Activated T-helper 9 cell treated with anti-CD3 and anti-CD28 coated beads, Interleukin-2, amount 50 U/mL, for 16 hours (primary cell): Measurements from ENCODE around the gene SHC3.

Source experiments
- DNase-seq: peaks from one replicate; pipeline ENCODE4 v3.0.0-alpha.2; 2020; ENCODE audit warnings: low read depth

SHC3 gene

GRCh38 chr9:88985616-88986015, 193.0 kb downstream of the SHC3 start:
- DNase-seq = no peak

GRCh38 chr9:88984543-88984883, 194.1 kb downstream of the SHC3 start:
- no peak for DNase-seq

DNA sequence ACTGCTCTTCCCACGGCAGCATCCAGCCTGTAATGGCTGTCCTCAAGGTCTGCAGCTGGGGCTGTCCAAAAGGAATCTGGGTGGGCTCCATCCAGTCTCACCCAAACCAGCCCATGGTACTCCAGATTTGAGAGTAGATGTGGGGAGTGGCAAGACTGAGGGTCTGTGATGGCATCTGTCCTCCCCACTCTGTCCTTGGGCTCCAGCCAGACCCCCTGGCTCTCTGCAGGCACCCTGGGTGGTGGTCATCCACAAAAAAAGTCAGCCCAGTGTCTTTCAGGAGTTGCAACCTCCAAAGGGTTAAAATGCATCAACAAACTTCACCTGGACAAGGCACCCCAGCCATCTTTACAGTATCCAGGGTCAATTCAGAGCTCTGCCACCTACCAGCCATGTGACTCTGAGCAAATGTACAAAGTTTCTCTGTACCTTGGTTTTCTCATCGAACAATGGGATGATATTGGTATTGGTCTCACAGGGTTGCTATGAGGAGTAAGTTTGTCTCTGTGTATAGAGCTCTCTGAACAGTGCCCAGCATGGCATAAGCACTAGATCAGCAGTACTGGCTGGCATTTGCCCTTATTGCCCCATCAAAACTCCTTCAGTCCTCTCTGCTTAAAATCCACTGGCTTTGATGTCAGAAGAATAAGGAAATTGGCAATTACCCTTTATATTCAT, 194.6 kb downstream of the SHC3 start:
- DNase-seq = no peak

DNA sequence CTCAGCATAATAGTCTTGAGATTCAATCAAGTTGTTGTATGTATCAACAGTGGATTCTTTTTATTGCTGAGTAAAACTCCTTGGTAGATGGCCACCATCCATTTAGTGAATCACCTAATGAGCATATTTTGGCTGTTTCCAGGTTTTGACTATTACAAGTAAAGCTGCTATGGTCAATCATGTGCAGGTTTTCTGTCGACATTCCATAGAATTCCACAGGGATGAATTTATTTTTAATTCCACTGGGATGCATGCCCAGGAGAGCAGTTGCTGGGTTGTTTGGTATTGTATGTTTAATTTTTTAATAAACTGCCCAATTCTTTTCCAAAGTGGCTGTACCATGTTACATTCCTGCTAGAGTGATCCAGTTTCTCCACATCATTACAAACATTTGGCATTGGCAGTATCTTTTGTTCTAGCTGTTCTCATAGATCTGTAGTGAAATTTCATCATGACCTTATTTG, 197.8 kb downstream of the SHC3 start:
- DNase-seq = no peak

- DNase-seq = no peak
Measured at GRCh38 chr9:88979791-88980190, 198.8 kb downstream of the SHC3 start.

- no peak for DNase-seq
Measured at GRCh38 chr9:88979021-88979420, 199.6 kb downstream of the SHC3 start.

- DNase-seq = no peak
Measured at GRCh38 chr9:88978034-88978433, 200.6 kb downstream of the SHC3 start.

- no peak for DNase-seq
Measured at GRCh38 chr9:88976890-88977257, 201.7 kb downstream of the SHC3 start.

DNA sequence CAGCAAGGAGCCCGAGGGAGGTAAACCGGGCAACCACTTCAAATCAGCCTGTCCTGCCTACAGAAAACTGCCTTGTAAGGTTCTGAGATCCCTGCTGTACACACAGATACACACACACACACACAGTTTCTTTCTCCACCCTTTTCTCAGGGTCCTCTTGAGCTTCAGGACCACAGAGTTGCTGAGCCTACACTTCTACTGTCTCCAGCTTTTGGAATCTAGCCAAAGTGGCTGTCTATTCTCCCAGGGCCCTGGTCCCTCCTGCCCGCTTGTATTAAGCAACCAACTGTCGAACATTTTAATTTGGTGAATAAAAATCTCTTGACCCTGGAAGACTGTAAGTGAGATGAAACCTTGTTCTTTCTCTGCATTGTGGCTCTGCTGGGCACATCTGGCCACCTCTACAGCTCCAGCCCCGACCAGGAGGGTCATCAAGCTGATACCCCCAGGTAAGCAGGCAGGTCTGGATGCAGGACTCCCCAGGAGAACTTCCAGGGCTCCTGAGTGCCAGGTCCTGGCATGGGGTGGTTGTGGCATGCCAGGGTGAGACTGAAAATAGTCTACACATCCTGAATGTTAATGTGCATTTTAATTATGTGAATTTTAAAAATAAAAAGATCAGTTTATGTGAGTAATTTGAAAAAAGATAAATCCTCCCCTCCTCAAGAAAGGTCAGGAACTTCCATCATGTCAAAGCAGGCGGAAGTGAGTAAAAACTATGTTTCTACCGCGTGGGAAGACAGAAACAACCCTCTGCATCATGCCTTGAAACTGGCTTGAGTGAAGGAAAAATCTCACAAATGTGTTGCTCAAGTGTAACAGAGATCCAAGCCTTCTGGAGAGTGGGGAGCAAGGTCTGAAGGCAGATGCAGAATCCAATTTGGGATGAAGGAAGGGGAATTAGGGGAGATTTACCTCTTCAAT, 202.4 kb downstream of the SHC3 start:
- DNase-seq = no peak

DNA sequence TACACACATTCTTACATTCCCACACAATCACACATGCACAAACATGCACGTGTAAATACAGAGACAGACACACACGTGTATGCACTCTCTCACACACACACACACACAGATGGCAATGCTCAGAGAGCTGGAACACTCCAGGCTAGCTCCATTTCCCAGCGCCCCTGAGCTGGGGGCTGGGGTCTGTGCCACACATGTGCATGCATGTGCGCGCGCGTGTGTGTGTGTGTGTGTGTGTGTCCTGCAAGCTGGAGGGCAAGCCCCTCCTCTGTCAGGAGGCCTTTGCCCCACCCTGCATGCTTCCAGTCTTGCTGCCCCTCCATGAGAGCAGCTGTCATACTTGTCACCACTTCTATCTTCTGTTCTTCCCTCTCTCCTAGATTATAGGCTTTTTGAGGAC, 204.0 kb downstream of the SHC3 start:
- DNase-seq = no peak

- no peak for DNase-seq
Measured at GRCh38 chr9:88973281-88974045, 205.2 kb downstream of the SHC3 start.

DNA sequence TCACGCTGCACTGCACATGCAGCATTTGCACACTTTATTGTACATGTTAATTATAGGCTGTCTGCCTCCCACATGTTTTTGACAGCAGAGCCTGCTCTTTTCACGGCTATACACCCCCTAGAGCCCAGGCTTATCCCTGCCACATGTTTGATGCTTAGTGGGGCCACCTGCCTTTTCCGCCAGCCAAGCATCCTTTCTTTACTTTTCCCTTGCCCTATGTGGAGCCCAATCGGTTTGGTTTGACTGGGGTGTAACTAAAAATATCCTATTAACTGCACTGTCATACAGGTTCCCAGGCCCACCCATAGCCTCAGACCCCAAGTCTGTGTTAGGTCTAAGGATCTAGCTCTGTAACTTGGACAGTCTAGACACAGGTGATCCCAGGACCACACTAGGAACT, 206.2 kb downstream of the SHC3 start:
- no peak for DNase-seq

DNA sequence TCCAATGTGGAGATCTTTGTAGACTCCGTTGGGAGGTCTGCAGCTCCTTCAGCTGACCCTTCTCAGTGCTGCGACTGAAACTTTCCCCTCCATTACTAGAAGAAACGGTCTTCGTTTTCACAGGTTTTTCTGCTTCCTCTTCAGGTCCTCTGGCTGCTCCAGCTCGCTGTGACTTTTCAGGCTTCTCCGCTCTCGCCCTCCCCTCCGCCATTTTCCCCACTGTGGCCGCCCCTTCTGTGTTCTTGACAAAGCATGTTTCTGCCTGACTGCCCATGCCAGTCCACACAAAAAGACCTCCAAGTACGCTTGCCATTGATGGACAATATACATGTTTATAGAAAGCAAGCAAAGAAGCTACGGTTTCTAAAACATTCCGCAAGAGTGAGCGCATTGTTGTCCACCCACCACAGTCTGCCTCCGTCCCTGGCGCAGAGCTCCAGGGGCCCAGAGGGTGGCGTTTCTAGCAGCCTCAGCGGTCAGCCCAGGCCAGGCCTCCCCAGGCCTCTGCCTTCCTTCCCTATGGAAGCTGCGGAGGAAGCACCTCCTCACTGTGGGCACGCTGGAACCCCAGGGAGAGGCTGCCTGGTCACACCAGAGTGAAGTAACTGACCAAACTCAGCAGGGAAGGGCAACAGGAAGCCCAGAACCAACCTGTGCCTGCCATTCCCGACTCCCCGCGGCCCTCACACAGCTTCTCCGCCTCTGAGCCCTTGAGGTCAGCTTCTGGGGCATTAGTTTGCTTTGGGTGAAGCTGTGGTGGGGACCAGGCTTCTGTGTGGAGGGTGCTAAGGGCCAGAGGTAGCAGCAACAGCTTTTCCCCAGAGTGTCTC, 207.3 kb downstream of the SHC3 start:
- no peak for DNase-seq

DNA sequence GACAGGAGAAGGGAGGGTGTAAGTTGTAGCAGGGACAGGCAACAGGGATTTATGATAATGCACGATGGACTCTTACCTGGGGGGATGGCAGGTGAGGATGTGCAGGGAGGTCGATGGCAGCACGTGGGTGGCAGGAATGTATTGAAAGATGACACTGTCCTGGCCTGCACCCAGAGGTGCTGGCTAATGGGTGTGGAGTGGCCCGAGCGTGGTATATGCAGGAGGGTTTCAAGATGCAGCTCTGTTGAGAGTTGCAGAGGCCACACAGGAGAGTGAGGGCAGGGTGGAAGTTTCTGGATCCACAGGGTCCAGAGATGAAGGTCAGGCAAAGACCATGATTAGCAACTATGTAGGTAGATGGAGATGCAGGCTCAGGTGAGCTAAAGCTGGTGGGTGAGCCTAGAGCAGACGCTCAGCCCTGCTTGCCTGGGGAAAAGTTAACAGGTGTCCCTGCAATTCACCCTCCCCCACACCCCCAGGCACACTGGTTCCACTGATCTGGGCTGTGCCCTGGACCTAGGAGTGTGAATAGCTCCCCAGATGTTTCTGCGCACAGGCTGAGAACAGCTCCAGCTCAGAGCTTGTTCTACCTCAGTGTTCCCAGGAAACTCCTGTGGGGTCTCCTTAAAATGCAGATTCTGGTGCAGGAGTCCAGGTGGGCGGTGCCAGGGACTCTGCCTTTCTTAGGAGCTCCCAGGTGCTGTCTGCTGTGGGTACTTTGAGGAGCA, 208.8 kb downstream of the SHC3 start:
- no peak for DNase-seq

DNA sequence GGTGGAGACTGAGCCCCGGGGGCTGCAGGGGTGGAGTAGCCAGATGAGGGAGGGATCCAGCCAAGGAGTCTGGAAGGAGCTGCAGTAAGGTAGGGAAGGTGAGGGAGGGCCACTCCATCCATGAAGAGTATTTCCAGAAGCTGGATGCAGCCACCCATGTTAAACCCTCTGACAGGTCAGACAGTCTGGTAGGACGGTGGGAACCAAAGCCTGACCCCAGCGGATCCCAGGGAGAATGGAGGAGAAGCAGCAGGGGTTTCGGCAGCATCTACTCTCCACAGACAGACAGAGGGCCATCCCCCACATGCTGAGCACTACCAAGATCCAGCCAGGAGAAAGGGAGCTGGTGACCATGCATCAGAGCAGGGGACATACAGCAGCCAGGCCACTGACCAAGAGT, 209.8 kb downstream of the SHC3 start:
- no peak for DNase-seq

DNA sequence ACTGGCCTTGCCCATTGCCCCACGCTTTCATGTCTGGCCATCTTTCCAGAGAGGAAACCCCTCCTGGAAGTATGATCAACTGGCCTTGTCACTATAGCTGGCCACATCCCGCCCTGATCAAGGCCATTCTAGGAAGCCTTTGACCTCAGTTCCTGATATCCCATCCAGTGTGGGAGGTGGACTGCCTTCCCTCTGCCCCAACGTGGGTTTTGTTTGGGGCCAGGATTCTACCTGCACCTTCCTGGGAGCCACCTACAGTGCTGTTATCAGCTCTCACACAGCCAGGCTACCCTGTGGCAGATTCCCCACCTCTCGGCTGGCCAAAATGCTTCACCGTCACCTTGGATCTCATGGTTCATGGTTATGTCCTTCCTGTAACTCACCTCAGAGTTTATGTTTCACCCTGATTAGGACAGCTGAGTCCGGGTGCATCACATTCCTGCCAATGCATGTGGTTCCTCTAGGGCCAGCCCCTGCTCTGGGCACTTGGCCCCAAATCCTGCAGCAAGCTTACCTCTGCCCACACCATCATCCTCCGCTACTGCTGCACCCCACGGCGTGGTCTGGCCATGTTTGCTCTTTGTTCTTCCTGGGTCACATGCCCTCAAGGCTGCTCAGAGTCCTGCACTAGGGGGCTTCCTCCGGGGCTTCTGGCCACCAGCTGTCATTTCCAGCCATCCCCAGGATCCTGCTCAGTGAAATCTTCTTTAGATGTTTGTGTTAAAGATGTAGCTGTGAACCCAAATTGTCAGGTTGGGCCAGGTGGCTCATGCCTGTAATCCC, 211.5 kb downstream of the SHC3 start:
- DNase-seq = no peak

- no peak for DNase-seq
Measured at GRCh38 chr9:88965473-88965872, 213.1 kb downstream of the SHC3 start.

- DNase-seq = no peak
Measured at GRCh38 chr9:88960632-88961031, 218.0 kb downstream of the SHC3 start.

DNA sequence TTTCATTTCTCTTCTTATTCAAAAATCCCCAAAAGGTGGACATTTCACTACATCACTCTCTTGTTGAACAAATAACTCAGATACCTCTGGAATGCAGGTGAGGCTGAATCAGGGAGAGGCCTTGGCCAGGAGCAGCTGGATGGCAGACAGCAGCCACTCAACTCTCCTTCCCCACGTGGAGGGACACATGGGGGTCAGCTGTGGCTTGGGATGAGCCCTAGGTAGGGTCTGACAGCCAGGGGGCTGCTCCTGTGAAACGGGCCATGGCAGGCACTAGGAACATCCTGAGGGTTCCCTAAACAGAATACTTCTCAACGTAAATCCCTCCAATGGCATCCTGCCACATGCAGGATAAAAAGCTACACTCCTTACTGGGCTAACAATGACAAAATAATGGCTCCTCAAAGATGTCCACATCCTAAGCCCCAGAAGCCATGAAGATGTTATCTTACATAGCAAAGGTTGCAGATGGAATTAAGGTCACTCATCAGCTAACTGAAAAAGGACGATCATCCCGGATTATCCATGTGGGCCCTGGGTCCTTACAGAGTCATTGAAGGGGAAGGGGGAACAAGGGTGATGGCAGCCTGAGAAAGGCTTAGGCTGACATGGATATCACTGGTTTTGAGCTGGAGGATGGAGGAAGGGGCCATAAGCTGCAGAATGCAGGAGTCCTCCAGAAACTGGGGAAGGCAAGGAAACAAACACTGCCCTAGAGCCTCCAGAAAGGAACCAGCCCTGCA, 218.7 kb downstream of the SHC3 start:
- no peak for DNase-seq

- no peak for DNase-seq
Measured at GRCh38 chr9:88957526-88957925, 221.1 kb downstream of the SHC3 start.
